ENCODE measurements around the gene ANKRD33.

The ANKRD33 gene

DNA sequence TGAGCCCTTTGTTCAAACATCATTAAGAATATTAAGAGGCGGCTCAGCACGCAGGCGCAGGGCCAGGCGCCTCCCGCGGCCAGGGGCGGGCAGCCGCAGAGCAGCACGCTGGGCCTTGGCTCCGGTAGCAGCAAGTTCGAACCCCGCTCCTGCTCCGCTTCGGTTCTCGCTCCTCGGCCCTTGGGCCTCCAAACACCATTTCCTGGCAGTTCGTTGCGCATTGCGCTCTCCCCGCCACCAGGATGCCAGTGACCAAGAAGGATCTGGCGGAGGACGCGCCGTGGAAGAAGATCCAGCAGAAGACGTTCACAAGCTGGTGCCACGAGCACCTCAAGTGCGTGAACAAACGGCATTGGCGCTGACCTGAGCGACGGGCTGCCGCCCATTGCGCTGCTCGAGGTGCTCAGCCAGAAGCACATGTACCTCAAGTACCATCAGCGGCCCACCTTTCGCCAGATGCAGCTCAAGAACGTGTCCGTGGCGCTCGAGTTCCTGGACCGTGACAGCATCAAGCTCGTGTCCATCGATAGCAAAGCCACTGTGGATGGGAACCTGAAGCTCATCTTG is 12.5 kb downstream of the ANKRD33 start:
- Histone ChIP-seq H3K9me3 (ENCODE audit: control insufficient read depth, low read length) (no peaks in the 10 kb centered on the region), H3K4me3 (ENCODE audit: low read length) (no peak overlapping the region)

DNA sequence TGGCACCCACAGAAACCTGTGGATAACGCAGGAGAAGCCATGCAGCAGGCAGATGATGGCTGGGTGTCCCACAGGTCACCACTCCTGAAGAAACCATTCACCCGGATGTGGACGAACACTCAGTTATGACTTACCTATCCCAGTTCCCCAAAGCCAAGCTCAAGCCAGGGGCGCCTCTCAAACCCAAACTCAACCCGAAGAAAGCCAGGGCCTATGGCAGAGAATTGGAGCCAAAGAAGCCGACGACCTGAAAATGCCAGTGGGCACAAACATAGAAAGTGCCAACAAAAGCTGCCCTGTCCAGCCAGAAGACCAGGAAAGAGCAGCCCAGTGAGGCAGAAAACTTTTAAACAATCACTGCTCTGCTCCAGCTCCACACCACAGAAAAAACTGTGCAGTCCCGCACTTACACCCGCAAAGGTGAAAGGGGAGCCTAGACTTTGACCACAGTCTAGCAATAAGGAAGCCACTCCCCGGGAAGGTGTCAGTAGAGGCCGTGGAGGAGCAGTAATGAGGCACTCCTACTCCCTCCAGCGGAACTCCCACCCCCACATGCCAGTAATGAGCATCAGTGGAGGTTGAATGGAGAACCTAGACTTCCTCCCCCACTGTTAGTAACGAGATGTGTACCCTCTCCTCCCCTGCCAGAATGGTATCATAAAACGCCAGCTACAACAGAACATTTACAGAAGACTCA is 13.4 kb downstream of the ANKRD33 start:
- no peaks in the 10 kb centered on the region for H3K9me3 ChIP-seq (ENCODE audit: control insufficient read depth, low read length)
- peaks cover 3% of the 10 kb centered on the region for H3K27me3 ChIP-seq (ENCODE audit: control insufficient read depth, insufficient read depth, low read length)
- no peaks in the 10 kb centered on the region for H3K36me3 ChIP-seq (ENCODE audit: control insufficient read depth, insufficient read depth, low read length)
- peaks cover 9% of the 10 kb centered on the region for H3K4me1 ChIP-seq (ENCODE audit: control insufficient read depth, insufficient read depth, low read length)
- no peak overlapping the region for H3K9ac ChIP-seq (ENCODE audit: low read length)
- H3K4me3 ChIP-seq (ENCODE audit: low read length), result no peak overlapping the region

More for the DNA sequence above, 12.5 kb downstream of the ANKRD33 start:
- H3K9ac ChIP-seq (ENCODE audit: low read length), result no peak overlapping the region
- no peaks in the 10 kb centered on the region for H3K36me3 ChIP-seq (ENCODE audit: control insufficient read depth, insufficient read depth, low read length)
- H3K4me1 ChIP-seq (ENCODE audit: control insufficient read depth, insufficient read depth, low read length), result peaks cover 5% of the 10 kb centered on the region
- H3K27me3 ChIP-seq (ENCODE audit: control insufficient read depth, insufficient read depth, low read length), result no peaks in the 10 kb centered on the region

DNA sequence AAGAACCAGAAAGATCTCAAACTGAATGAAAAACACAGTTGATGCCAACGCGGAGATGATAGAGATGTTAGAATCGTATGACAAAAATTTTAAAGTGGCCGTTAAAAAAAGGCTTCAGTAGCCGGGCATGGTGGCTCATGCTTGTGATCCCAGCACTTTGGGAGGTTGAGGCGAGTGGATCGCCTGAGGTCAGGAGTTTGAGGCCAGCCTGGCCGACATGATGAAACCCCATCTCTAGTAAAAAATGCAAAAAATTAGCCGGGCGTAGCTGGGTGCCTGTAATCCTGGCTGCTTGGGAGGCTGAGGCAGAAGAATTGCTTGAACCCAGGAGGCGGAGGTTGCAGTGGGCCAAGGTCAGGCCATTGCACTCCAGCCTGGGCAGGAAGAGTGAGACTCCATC is 14.0 kb downstream of the ANKRD33 start:
- Histone ChIP-seq H3K4me3 (ENCODE audit: low read length) (no peak overlapping the region), H3K27me3 (ENCODE audit: control insufficient read depth, insufficient read depth, low read length) (peaks cover 9% of the 10 kb centered on the region), H3K36me3 (ENCODE audit: control insufficient read depth, insufficient read depth, low read length) (no peaks in the 10 kb centered on the region), H3K9ac (ENCODE audit: low read length) (no peak overlapping the region), H3K9me3 (ENCODE audit: control insufficient read depth, low read length) (no peaks in the 10 kb centered on the region), H3K4me1 (ENCODE audit: control insufficient read depth, insufficient read depth, low read length) (peaks cover 12% of the 10 kb centered on the region)

DNA sequence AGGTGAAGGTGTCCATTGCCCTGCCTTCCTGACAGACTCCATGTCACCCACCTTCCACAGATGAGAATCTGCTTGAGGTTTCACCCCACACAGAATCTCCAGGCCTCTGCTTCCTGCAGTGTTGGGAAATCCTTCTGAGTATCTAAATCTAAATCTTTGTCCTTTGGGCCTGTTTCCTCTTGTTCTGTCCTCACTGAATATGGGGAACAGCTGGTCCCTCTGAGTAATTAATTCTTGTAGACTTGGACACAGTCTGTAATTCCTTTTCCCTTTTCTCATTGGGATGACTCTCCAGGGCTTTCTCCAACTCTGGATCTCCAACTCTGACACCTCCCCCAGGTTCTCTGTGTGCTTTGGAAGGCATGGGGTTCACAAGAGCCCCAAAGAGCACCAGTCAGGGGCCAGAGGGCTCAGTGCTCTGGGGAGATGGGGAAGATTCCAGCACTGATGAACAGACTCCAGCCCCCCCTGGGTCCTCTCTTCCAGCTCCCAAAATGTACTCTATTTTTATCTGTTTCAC is 17.1 kb downstream of the ANKRD33 start:
- no peaks in the 10 kb centered on the region for H3K9me3 ChIP-seq (ENCODE audit: control insufficient read depth, low read length)
- no peak overlapping the region for H3K4me3 ChIP-seq (ENCODE audit: low read length)
- peak overlapping the region; percentile 38 for H3K9ac ChIP-seq (ENCODE audit: low read length)
- H3K4me1 ChIP-seq (ENCODE audit: control insufficient read depth, insufficient read depth, low read length), result peaks cover 17% of the 10 kb centered on the region
- peaks cover 25% of the 10 kb centered on the region for H3K27me3 ChIP-seq (ENCODE audit: control insufficient read depth, insufficient read depth, low read length)
- H3K36me3 ChIP-seq (ENCODE audit: control insufficient read depth, insufficient read depth, low read length), result no peaks in the 10 kb centered on the region

DNA sequence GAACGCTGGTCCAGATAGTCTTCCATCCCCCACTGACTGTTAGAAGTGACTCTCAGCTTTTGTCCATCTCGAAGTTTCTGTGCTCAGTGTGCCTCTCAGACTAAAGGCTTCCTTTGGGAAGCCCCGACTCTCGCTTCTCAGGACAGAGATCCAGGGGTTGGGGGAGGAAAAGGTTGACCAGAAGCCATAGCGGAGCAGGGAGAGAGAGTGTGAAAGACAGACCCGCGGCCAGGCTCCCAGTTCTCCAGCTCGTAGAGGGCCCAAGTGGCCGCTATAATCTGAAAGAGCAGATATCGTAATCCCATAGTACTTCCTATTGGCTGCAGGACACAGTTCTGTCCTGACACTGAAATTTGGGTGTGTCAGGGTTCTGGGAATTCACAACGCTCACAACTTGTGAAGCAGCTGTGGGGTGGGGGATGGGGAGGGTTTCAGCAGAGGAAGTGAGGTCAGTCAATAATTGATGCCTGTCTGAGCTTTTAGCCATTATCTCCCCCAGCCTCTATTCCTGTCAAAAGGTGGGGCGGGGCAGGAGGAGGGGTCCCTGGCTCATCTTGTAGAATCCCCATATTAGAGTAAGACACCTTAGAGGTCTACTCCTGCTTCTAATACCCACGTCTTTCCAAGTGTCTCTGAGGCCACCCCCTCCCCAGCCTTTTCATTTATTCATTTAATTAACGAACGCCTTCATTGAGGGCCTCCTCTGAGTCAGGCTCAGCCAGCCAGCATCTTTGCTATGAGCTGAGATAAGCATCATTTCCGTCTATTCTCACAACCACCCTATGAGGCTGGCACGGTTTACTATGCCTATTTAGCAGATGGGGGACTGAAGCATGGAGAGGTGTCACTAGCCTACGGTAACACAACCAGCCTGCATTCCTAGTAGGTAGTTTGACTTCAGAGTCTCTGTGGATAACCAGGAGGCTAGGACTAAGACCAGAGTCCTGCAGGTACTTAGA is 17.8 kb downstream of the ANKRD33 start:
- Histone ChIP-seq H3K9me3 (ENCODE audit: control insufficient read depth, low read length) (no peaks in the 10 kb centered on the region), H3K27me3 (ENCODE audit: control insufficient read depth, insufficient read depth, low read length) (peaks cover 25% of the 10 kb centered on the region), H3K4me1 (ENCODE audit: control insufficient read depth, insufficient read depth, low read length) (peaks cover 21% of the 10 kb centered on the region), H3K9ac (ENCODE audit: low read length) (peak overlapping the region; percentile 38), H3K4me3 (ENCODE audit: low read length) (no peak overlapping the region), H3K36me3 (ENCODE audit: control insufficient read depth, insufficient read depth, low read length) (no peaks in the 10 kb centered on the region)

DNA sequence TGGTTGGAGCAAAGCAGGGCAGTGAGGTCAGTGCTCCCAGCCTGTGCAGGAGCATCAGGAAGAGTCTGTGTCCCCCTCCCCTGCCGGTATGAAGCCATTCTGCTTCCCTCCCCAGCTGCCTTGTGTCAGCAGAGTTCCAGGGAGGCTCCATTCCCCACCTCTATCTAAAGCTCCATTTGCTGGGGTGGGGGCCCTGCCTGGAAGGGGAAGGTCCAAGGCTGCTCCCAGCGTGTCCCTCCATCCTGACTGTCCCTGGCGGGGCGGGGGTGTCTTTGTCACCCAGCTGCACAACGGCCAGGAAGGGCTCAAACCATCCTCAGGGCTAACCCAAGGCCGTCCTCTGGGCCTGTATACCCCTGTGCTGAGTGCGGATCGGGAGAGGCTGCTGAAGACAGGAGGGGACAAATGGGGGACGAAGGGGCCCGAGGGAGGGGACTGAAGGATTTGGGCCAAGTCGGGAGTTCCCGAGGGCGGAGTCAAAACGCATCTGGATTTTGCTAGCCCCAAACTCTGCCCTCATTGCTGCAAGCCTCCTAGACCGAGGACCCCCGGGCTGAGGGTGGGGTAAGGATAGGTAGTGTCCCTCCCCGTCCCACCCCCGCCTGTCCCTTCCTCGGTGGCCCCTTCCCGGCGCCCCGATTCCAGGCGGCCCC is 18.7 kb downstream of the ANKRD33 start:
- Histone ChIP-seq H3K4me3 (ENCODE audit: low read length) (no peak overlapping the region), H3K9ac (ENCODE audit: low read length) (peak overlapping the region; percentile 57)

DNA sequence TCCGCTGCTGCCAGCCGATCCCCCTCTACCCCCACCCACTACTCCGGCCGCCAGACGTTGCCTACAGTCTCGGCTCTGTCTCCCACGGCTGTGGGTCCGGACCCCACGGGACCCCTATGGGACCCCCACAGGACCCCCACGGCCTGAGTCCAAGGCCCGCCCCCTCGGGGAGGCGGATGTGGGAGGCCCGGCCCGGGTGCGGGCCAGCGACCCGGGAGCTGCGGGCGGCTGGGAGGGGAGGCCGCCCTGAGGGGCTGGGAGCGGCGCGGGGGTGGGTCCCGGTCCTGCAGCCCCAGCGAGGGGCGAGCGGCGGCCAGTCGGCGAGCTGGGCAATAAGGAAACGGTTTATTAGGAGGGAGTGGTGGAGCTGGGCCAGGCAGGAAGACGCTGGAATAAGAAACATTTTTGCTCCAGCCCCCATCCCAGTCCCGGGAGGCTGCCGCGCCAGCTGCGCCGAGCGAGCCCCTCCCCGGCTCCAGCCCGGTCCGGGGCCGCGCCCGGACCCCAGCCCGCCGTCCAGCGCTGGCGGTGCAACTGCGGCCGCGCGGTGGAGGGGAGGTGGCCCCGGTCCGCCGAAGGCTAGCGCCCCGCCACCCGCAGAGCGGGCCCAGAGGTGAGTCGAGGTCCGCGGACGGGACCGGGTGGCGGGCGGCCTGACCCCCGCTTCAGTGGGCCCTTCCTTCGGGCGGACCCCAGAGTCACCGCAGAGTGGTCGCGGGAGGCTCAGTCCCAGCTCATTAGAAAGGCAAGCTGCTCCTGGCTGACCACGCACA is 19.4 kb downstream of the ANKRD33 start, which contains the start of gene ACVRL1:
Gene ACVRL1 (plus strand): TSS at position 422 of the 773 bp plus-strand sequence. CDS start 4,971 bp downstream, outside the sequence.
- Histone ChIP-seq H3K9me3 (ENCODE audit: control insufficient read depth, low read length) (no peaks in the 10 kb centered on the region), H3K27me3 (ENCODE audit: control insufficient read depth, insufficient read depth, low read length) (peaks cover 25% of the 10 kb centered on the region), H3K36me3 (ENCODE audit: control insufficient read depth, insufficient read depth, low read length) (no peaks in the 10 kb centered on the region), H3K4me1 (ENCODE audit: control insufficient read depth, insufficient read depth, low read length) (peaks cover 35% of the 10 kb centered on the region), H3K4me3 (ENCODE audit: low read length) (peak within 1 kb of the TSS; percentile 21), H3K9ac (ENCODE audit: low read length) (peak within 1 kb of the TSS; percentile 57)

More for the DNA sequence above, 18.7 kb downstream of the ANKRD33 start:
- Histone ChIP-seq H3K9me3 (ENCODE audit: control insufficient read depth, low read length) (no peaks in the 10 kb centered on the region), H3K36me3 (ENCODE audit: control insufficient read depth, insufficient read depth, low read length) (no peaks in the 10 kb centered on the region), H3K27me3 (ENCODE audit: control insufficient read depth, insufficient read depth, low read length) (peaks cover 25% of the 10 kb centered on the region), H3K4me1 (ENCODE audit: control insufficient read depth, insufficient read depth, low read length) (peaks cover 28% of the 10 kb centered on the region)

DNA sequence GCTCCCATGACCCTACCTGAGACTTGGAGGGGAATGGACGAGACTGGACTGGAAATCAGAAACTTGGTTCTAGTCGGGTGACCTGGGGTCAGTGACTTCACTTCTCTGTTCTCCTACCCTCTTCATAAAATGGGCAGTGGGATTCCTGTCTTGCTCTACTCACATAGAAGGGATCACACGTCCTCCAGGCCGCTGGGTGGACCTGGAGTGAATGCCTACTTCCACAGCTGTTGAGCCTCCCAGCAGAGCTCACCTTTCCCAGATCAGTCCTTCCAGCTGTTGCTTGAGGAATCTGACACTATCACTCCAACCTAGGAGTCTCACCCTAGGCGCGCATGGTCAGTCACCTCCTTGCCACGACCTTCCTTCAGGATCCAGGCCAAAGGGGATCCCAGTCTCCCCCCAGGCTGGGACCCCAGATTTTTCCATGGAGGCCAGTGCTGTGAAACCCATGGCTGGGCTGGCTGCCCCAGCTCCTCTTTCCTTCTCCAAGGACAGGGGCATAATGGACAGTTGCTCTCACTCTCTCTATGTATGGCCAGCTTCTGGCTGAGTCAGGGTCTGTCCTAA is 20.0 kb downstream of the ANKRD33 start:
- Histone ChIP-seq H3K4me1 (ENCODE audit: control insufficient read depth, insufficient read depth, low read length) (peaks cover 41% of the 10 kb centered on the region), H3K9ac (ENCODE audit: low read length) (peak overlapping the region; percentile 57), H3K9me3 (ENCODE audit: control insufficient read depth, low read length) (no peaks in the 10 kb centered on the region), H3K36me3 (ENCODE audit: control insufficient read depth, insufficient read depth, low read length) (no peaks in the 10 kb centered on the region), H3K4me3 (ENCODE audit: low read length) (peak overlapping the region; percentile 21), H3K27me3 (ENCODE audit: control insufficient read depth, insufficient read depth, low read length) (peaks cover 29% of the 10 kb centered on the region)

DNA sequence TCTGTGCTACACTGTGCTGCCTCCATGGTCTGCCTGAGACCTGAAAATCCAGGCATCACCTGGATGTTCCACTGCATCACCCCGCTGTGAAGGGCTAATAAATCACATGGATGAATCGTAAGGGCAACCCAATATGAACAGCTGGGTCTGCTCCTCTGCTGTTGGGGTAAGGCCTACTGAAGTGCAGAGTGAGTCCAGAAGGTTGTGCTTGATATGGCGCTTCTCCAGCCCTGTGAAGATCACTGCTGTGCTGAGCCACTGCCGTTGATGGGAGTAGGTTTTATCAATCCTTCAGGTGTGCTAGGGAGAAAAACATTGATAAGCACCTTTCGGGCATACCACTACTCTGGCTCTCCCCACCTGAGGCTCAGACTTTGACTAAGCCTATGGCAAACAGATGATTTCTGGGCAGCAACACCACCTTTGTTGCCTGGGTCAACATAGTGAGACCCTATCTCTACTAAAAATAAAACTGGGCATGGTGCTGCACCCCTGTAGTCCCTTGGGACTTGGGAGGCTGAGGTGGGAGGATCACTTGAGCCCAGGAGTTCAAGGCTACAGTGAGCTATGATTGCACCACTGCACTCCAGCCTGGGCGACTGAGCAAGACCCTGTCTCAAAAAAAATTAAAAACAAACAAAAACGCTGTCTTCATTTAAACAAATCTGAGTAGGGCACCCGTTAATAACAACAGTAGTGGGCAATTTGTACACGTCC is 21.1 kb downstream of the ANKRD33 start:
- Histone ChIP-seq H3K4me3 (ENCODE audit: low read length) (no peak overlapping the region), H3K36me3 (ENCODE audit: control insufficient read depth, insufficient read depth, low read length) (no peaks in the 10 kb centered on the region), H3K9me3 (ENCODE audit: control insufficient read depth, low read length) (no peaks in the 10 kb centered on the region), H3K27me3 (ENCODE audit: control insufficient read depth, insufficient read depth, low read length) (peaks cover 29% of the 10 kb centered on the region), H3K9ac (ENCODE audit: low read length) (no peak overlapping the region), H3K4me1 (ENCODE audit: control insufficient read depth, insufficient read depth, low read length) (peaks cover 50% of the 10 kb centered on the region)

DNA sequence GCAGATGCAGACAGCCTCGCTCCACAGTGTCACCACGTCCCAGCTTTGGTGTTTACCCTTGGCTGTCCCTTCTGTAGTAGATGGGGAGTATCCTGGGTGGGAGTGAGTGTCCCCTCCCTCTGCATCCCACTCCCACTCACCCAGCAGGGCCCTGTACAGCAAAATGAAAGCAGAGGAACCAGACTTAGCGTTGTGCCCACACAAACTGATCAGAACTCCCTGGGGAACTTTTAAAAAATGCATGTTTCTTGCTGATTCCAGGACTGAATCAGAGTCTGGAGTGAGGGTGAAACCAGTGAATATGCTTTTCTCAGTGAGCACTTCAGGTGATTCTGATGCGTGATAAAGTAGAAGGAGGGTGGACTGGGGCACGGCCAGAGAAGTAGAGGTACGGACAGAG is 22.3 kb downstream of the ANKRD33 start:
- no peaks in the 10 kb centered on the region for H3K36me3 ChIP-seq (ENCODE audit: control insufficient read depth, insufficient read depth, low read length)
- peak overlapping the region; percentile 22 for H3K9ac ChIP-seq (ENCODE audit: low read length)
- no peaks in the 10 kb centered on the region for H3K9me3 ChIP-seq (ENCODE audit: control insufficient read depth, low read length)
- no peak overlapping the region for H3K4me3 ChIP-seq (ENCODE audit: low read length)
- H3K27me3 ChIP-seq (ENCODE audit: control insufficient read depth, insufficient read depth, low read length), result peaks cover 29% of the 10 kb centered on the region
- H3K4me1 ChIP-seq (ENCODE audit: control insufficient read depth, insufficient read depth, low read length), result peaks cover 50% of the 10 kb centered on the region
